Brain pericyte (primary cell): ENCODE results near the gene QRFP.
"Not testable (repeated sequence)": the region's sequence is repeated elsewhere in the genome, so short reads cannot be mapped to it uniquely, and the experiment has no call there.

Experiments used
- DNase-seq: peaks from one replicate; pipeline ENCODE4 v3.0.0-alpha.2; 2012; ENCODE audit warnings: low read depth, low spot score

The QRFP gene

GRCh38 chr9:130849356-130849755 is 47.3 kb downstream of the QRFP start:
- DNase-seq, result no peak

GRCh38 chr9:130848514-130848913 is 48.1 kb downstream of the QRFP start:
- DNase-seq, result not testable (repeated sequence)

GRCh38 chr9:130847306-130848217 is 49.0 kb downstream of the QRFP start:
- peak; percentile 88 for DNase-seq

- no peak for DNase-seq
Observed at GRCh38 chr9:130846487-130847305, 49.9 kb downstream of the QRFP start.

- peak; percentile 72 for DNase-seq
Observed at GRCh38 chr9:130845901-130846481, 50.6 kb downstream of the QRFP start.

GRCh38 chr9:130845254-130845653 is 51.4 kb downstream of the QRFP start:
- no peak for DNase-seq

GRCh38 chr9:130844044-130844451 is 52.6 kb downstream of the QRFP start:
- no peak for DNase-seq

GRCh38 chr9:130843049-130843908 is 53.3 kb downstream of the QRFP start:
- DNase-seq, result no peak
